SK-N-SH treated with all-trans-retinoic acid at 6 μM for 48 hours (cell line): ENCODE results near the gene ASPN.

Experiments used
- ATAC-seq: fragments of 200-7000 bp; cut with Tn5 transposase; 3 replicates; pipeline ENCODE4 v1.9.1; 2020; ENCODE audit warnings: mild to moderate bottlenecking, moderate library complexity
- ARNTL ChIP-seq: fragments of 450-650 bp; formaldehyde crosslinking; IDR thresholded peaks from 2 replicates; pipeline ENCODE4 v1.5.0; 2020; ENCODE audit warnings: low read depth, mild to moderate bottlenecking, moderate library complexity, borderline replicate concordance
- BACH2 ChIP-seq: fragments of 250-450 bp; sonication (Bioruptor Pico); IDR thresholded peaks from 2 replicates; pipeline ENCODE4 v1.9.0; 2021; ENCODE audit warnings: mild to moderate bottlenecking, borderline replicate concordance
- CSDC2 ChIP-seq: fragments of 250-450 bp; sonication (Bioruptor Pico); IDR thresholded peaks from 2 replicates; pipeline ENCODE4 v1.5.0; 2020; ENCODE audit warnings: mild to moderate bottlenecking, moderate library complexity
- CSRNP3 ChIP-seq: fragments of 250-450 bp; sonication (Bioruptor Pico); IDR thresholded peaks from 2 replicates; pipeline ENCODE4 v1.5.1; 2021; ENCODE audit warnings: mild to moderate bottlenecking, moderate library complexity
- ESRRG ChIP-seq: fragments of 250-450 bp; sonication (Bioruptor Pico); IDR thresholded peaks from 2 replicates; pipeline ENCODE4 v1.6.1; 2021; ENCODE audit warnings: mild to moderate bottlenecking
- GLIS3 ChIP-seq: fragments of 250-450 bp; sonication (Bioruptor Pico); IDR thresholded peaks from 2 replicates; pipeline ENCODE4 v1.5.0; 2020; ENCODE audit warnings: mild to moderate bottlenecking, moderate library complexity
- ISL1 ChIP-seq: fragments of 250-450 bp; sonication (Bioruptor Pico); IDR thresholded peaks from 2 replicates; pipeline ENCODE4 v2.1.2; 2022; ENCODE audit warnings: mild to moderate bottlenecking, moderate library complexity
- OSR1 ChIP-seq: fragments of 250-450 bp; sonication (Bioruptor Pico); IDR thresholded peaks from 2 replicates; pipeline ENCODE4 v1.8.0; 2022; ENCODE audit warnings: moderate library complexity, mild to moderate bottlenecking, inconsistent platforms
- PPARA ChIP-seq: fragments of 250-450 bp; sonication (Bioruptor Pico); IDR thresholded peaks from 2 replicates; pipeline ENCODE4 v1.5.0; 2020; ENCODE audit warnings: mild to moderate bottlenecking, borderline replicate concordance
- RARB ChIP-seq: fragments of 250-450 bp; sonication (Bioruptor Pico); IDR thresholded peaks from 2 replicates; pipeline ENCODE4 v1.8.0; 2021; ENCODE audit warnings: mild to moderate bottlenecking, moderate library complexity
- SNAI2 ChIP-seq: fragments of 250-450 bp; sonication (Bioruptor Pico); IDR thresholded peaks from 2 replicates; pipeline ENCODE4 v1.5.0; 2020; ENCODE audit warnings: mild to moderate bottlenecking, moderate library complexity
- TOX ChIP-seq: fragments of 250-450 bp; sonication (Bioruptor Pico); IDR thresholded peaks from 2 replicates; pipeline ENCODE4 v1.8.0; 2021; ENCODE audit warnings: mild to moderate bottlenecking, moderate library complexity, borderline replicate concordance
- ZFP3 ChIP-seq: fragments of 250-450 bp; sonication (Bioruptor Pico); IDR thresholded peaks from 2 replicates; pipeline ENCODE4 v1.5.0; 2020; ENCODE audit warnings: mild to moderate bottlenecking, moderate library complexity
- ZNF565 ChIP-seq: fragments of 450-650 bp; formaldehyde crosslinking; conservative IDR thresholded peaks from 2 replicates; pipeline ENCODE4 v1.5.0; 2020; ENCODE audit warnings: low read depth, mild to moderate bottlenecking, moderate library complexity
- ZNF70 ChIP-seq: fragments of 450-650 bp; formaldehyde crosslinking; IDR thresholded peaks from 2 replicates; pipeline ENCODE4 v1.5.0; 2020; ENCODE audit warnings: mild to moderate bottlenecking, moderate library complexity
- ZNF8 ChIP-seq: fragments of 450-650 bp; formaldehyde crosslinking; IDR thresholded peaks from 2 replicates; pipeline ENCODE4 v1.5.0; 2020; ENCODE audit warnings: mild to moderate bottlenecking, moderate library complexity
- TF ChIP-seq, protein P1 (sequence below): fragments of 250-450 bp; sonication (Bioruptor Pico); IDR thresholded peaks from 2 replicates; pipeline ENCODE4 v1.8.0; 2020; ENCODE audit warnings: mild to moderate bottlenecking, moderate library complexity, borderline replicate concordance
- TF ChIP-seq, protein P2 (sequence below): fragments of 250-450 bp; sonication (Bioruptor Pico); IDR thresholded peaks from 2 replicates; pipeline ENCODE4 v1.5.1; 2020; ENCODE audit warnings: low read depth, mild to moderate bottlenecking, moderate library complexity
- TF ChIP-seq, protein P3 (sequence below): fragments of 250-450 bp; sonication (Bioruptor Pico); IDR thresholded peaks from 2 replicates; pipeline ENCODE4 v1.5.0; 2020; ENCODE audit warnings: mild to moderate bottlenecking, moderate library complexity

Gene ASPN

GRCh38 chr9:92476962-92477361 lies 5.3 kb downstream of the ASPN start:
- TF ChIP-seq TOX (CRISPR knock-in tag) (no peak), SNAI2 (CRISPR knock-in tag) (no peak), BACH2 (CRISPR knock-in tag) (no peak)
- TF ChIP-seq, protein P1, sequence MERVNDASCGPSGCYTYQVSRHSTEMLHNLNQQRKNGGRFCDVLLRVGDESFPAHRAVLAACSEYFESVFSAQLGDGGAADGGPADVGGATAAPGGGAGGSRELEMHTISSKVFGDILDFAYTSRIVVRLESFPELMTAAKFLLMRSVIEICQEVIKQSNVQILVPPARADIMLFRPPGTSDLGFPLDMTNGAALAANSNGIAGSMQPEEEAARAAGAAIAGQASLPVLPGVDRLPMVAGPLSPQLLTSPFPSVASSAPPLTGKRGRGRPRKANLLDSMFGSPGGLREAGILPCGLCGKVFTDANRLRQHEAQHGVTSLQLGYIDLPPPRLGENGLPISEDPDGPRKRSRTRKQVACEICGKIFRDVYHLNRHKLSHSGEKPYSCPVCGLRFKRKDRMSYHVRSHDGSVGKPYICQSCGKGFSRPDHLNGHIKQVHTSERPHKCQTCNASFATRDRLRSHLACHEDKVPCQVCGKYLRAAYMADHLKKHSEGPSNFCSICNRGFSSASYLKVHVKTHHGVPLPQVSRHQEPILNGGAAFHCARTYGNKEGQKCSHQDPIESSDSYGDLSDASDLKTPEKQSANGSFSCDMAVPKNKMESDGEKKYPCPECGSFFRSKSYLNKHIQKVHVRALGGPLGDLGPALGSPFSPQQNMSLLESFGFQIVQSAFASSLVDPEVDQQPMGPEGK (CRISPR knock-in tag): no peak
- TF ChIP-seq, all 23 proteins: peak for 0
- ATAC-seq: no peak

DNA sequence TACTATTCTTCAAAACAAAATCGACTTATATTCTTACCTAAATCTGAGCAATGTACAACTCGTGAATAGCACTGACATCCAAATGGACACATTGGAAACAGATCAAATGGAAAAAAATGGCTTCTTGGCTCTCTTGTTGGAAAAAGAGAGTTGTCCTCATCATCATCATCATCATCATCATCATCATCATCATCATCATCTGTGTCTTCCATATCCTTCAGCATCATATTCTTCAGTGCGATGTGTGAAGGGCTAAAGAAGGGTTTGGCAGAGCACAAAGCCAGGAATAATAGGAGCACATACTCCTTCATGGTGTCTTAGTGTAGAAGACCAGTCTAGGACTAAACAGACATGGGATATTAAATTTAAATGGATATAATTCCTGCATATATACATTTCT lies 7.7 kb downstream of the ASPN start:
- ATAC-seq: no peak
- TF ChIP-seq CSDC2 (CRISPR knock-in tag) (no peak), OSR1 (CRISPR knock-in tag) (no peak), PPARA (CRISPR knock-in tag) (no peak), ESRRG (no peak), CSRNP3 (CRISPR knock-in tag) (no peak), ZFP3 (CRISPR knock-in tag) (no peak), ZNF565 (CRISPR knock-in tag) (no peak), ZNF8 (no peak), ISL1 (CRISPR knock-in tag) (no peak)
- TF ChIP-seq, protein P1 (CRISPR knock-in tag): no peak
- TF ChIP-seq, protein P2, sequence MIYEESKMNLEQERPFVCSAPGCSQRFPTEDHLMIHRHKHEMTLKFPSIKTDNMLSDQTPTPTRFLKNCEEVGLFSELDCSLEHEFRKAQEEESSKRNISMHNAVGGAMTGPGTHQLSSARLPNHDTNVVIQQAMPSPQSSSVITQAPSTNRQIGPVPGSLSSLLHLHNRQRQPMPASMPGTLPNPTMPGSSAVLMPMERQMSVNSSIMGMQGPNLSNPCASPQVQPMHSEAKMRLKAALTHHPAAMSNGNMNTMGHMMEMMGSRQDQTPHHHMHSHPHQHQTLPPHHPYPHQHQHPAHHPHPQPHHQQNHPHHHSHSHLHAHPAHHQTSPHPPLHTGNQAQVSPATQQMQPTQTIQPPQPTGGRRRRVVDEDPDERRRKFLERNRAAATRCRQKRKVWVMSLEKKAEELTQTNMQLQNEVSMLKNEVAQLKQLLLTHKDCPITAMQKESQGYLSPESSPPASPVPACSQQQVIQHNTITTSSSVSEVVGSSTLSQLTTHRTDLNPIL (CRISPR knock-in tag): no peak
- TF ChIP-seq, protein P3, sequence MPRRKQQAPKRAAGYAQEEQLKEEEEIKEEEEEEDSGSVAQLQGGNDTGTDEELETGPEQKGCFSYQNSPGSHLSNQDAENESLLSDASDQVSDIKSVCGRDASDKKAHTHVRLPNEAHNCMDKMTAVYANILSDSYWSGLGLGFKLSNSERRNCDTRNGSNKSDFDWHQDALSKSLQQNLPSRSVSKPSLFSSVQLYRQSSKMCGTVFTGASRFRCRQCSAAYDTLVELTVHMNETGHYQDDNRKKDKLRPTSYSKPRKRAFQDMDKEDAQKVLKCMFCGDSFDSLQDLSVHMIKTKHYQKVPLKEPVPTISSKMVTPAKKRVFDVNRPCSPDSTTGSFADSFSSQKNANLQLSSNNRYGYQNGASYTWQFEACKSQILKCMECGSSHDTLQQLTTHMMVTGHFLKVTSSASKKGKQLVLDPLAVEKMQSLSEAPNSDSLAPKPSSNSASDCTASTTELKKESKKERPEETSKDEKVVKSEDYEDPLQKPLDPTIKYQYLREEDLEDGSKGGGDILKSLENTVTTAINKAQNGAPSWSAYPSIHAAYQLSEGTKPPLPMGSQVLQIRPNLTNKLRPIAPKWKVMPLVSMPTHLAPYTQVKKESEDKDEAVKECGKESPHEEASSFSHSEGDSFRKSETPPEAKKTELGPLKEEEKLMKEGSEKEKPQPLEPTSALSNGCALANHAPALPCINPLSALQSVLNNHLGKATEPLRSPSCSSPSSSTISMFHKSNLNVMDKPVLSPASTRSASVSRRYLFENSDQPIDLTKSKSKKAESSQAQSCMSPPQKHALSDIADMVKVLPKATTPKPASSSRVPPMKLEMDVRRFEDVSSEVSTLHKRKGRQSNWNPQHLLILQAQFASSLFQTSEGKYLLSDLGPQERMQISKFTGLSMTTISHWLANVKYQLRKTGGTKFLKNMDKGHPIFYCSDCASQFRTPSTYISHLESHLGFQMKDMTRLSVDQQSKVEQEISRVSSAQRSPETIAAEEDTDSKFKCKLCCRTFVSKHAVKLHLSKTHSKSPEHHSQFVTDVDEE (CRISPR knock-in tag): no peak
- TF ChIP-seq, all 23 proteins: peak for 0

GRCh38 chr9:92468206-92468605 lies 14.1 kb downstream of the ASPN start:
- ATAC-seq: peak; percentile 63
- no peak for TF ChIP-seq ZFP3 (CRISPR knock-in tag)
- TF ChIP-seq ARNTL (CRISPR knock-in tag): no peak
- no peak for TF ChIP-seq SNAI2 (CRISPR knock-in tag)
- TF ChIP-seq OSR1 (CRISPR knock-in tag): no peak
- TF ChIP-seq BACH2 (CRISPR knock-in tag): no peak
- no peak for TF ChIP-seq ZNF565 (CRISPR knock-in tag)
- no peak for TF ChIP-seq CSDC2 (CRISPR knock-in tag)
- no peak for TF ChIP-seq GLIS3 (CRISPR knock-in tag)
- TF ChIP-seq, protein P2 (CRISPR knock-in tag): no peak
- TF ChIP-seq ZNF70 (CRISPR knock-in tag): no peak
- no peak for TF ChIP-seq RARB (CRISPR knock-in tag)
